Measurements from ENCODE around the gene KRTAP9-2. TPM values are rescaled to one million over a fixed set of nuclear protein-coding genes. Genes with fewer than 3 reads are reported as not detected.
A peak's percentile ranks its signal among the peaks of the same experiment; 100 is the strongest.
"Not testable (repeated sequence)": the region's sequence is repeated elsewhere in the genome, so short reads cannot be mapped to it uniquely, and the experiment has no call there.

The KRTAP9-2 gene, protein sequence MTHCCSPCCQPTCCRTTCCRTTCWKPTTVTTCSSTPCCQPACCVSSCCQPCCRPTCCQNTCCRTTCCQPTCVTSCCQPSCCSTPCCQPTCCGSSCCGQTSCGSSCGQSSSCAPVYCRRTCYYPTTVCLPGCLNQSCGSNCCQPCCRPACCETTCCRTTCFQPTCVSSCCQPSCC
- not detected for total RNA-seq

DNA sequence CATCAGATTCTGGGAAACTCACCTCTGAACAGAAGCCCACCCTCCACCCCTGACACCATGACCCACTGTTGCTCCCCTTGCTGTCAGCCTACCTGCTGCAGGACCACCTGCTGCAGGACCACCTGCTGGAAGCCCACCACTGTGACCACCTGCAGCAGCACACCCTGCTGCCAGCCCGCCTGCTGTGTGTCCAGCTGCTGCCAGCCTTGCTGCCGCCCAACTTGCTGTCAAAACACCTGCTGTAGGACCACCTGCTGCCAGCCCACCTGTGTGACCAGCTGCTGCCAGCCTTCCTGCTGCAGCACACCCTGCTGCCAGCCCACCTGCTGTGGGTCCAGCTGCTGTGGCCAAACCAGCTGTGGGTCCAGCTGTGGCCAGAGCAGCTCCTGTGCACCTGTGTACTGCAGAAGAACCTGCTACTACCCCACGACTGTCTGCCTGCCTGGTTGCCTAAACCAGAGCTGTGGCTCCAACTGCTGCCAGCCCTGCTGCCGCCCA, at the start of gene KRTAP9-2:
TSS of gene KRTAP9-2 (plus strand) at position 51 of the 498 bp plus-strand sequence. CDS start at position 58, 7 bp downstream.
- not testable (repeated sequence) for DNase-seq (ENCODE audit: low read depth in 2 of 3, low spot score in 2 of 3)

DNA sequence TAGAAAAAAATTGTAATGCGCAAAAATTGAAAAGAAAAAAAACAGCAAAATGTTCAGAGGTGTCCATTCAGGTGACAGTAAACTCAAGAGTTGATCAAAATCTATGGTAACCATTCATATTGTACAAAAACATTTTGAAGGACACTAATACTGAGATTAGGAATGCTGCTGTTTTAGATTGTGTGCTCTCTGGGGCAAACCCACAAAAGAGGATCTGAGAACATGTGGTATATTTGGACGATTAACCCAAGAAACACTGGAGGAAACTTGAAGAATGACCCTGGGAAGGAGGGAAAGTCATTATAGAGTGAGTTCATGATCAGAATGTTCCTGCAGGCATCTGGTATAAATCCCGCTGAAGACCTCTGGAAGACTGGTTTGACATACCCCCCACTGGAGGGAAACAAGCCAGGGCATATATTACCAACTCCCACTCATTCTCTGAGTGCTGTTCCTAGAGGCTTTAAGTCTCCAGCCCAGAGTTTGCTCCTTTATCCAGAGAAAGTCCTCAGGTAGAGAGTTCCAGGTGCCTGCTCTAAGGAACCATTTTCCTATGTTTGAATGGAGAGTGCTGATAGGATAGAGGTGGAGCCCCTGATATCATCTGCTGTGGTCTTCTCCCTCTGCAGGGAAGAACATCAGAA, 49.6 kb upstream of the KRTAP9-2 start:
- DNase-seq (ENCODE audit: low read depth in 2 of 3, low spot score in 2 of 3), result no peak

DNA sequence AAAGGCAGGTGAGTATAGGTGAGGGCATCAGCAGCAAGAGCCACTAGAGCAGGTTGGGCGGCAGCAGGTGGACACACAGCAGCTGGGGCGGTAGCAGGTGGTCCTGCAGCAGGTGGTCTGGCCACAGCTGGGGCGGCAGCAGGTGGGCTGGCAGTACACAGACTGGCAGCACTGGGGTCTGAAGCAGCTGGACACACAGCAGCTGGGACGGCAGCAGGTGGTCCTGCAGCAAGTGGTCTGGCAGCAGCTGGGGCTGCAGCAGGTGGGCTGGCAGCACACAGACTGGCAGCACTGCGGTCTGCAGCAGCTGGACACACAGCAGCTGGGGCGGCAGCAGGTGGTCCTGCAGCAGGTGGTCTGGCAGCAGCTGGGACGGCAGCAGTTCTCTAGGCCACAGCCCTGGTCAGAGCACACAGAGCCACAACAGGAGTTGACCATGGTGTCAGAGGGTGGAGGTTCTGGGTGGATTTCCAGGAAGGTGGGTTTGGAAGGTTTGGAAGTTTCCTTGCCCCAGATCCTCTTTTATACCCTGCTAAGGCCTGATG, 48.6 kb upstream of the KRTAP9-2 start, which contains the start of gene KRTAP4-2:
TSS of gene KRTAP4-2 (minus strand) at position 495 of the 545 bp plus-strand sequence. CDS start at position 438, 57 bp downstream.
- no peak for DNase-seq (ENCODE audit: low read depth in 2 of 3, low spot score in 2 of 3)

DNA sequence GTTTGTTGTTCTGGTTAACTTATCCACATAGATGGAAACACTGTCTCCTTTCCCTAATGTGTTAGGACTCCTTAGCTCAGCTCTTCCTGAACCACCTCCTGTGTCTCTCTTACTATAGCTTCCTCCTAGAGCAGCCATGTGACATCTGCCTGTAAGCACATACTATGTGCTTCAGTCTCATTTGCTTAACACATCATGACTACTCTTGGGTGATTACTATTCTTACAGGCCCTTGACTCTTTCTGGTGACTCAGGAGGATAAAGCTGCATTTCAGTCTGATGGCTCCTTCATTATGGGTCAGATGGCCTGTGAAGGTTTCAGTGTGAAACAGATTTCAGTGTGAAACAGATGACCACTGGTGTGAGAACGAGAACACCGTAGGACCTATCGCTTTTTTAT, 48.1 kb upstream of the KRTAP9-2 start:
- no peak for DNase-seq (ENCODE audit: low read depth in 2 of 3, low spot score in 2 of 3)

DNA sequence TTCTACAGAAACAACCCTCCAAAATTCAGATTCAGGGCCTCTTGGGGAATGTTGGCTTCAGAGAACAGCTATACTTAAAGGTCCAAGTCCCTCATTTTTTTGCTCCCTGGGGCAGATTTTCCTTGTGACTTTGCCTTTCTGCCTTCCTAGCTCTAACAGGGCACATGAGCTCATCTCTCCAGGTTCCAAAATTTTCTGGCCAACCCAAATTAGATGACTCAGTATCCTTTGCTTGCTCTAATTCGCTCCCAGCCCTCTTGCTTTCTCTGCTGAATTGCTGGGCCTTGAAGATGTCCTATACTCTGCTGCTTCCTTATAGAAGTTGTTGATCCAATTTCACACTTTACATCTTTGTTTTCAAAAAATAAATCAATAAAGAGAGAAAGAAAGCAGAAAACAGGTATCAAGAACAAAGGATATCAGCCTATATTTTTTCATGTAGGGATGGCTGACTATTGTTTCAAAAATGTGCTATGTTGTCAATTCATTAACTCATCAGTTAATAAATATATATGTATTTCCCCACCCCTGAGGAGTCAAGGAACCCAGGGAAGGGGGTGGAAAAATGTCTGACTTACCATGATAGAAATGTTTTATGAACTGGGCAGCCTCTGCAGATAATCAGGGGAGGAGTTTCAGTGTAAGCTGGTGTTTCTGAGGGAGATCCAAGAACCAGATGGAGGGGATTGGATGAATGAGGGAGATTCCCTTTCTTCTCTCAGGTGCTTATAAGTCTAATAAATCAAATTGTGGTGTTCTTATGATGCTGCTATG, 47.4 kb upstream of the KRTAP9-2 start:
- no peak for DNase-seq (ENCODE audit: low read depth in 2 of 3, low spot score in 2 of 3)

DNA sequence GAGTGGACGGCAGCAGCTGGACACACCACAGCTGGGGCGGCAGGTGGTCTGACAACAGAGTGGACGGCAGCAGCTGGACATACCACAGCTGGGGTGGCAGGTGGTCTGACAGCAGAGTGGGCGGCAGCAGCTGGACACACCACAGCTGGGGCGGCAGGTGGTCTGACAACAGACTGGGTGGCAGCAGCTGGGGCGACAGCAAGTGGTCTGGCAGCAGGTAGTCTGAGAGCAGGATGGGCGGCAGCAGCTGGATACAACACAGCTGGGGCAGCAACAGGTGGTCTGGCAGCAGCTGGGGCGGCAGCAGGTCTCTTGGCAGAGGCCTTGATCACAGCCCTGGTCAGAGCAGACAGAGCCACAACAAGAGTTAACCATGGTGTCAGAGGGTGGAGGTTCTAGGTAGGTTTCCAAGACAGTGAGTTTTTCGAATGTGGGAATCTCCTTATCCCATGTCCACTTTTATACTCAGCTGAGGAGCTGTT, 41.9 kb upstream of the KRTAP9-2 start, which contains the start of gene KRTAP4-1:
TSS of gene KRTAP4-1 (minus strand) at position 432 of the 482 bp plus-strand sequence. CDS start at position 375, 57 bp downstream.
- DNase-seq (ENCODE audit: low read depth in 2 of 3, low spot score in 2 of 3), result no peak

DNA sequence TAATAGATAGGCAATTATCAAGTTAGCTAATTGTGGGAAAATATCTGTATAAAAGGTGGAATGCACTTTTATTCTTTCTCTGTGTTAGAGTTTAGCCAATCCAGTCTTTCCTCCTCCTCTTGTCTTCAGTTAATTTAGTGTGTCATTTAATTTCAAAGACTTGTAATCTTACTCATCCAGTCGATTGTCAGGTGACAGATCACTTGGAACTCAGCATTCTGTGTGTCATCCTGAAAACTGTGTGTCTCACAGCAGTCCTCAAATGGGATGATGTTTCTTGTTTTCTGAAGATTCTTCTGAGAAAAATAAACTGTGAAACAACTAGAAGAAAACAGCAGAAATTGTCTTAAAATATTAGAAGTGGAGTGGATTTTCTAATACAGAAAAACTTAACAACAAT, 41.4 kb upstream of the KRTAP9-2 start:
- no peak for DNase-seq (ENCODE audit: low read depth in 2 of 3, low spot score in 2 of 3)

DNA sequence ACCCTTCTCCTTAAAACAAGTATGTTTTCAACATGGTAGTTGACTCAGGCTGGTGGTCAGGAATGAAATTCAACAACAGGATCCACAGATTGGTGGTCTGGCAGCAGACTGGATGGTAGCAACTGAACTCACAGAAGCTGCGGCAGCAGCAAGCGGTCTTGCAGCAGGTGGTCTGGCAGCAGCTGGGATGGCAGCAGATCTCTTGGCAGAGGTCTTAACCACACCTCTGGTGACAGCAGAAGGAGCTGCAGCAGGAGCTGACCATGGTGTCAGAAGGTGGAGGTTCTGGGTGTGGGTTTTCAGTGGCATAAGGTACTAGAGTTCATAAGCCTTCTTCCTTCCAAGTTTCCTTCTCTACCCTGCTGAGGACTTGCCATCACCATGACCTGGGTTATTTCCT, 39.6 kb upstream of the KRTAP9-2 start:
- no peak for DNase-seq (ENCODE audit: low read depth in 2 of 3, low spot score in 2 of 3)

DNA sequence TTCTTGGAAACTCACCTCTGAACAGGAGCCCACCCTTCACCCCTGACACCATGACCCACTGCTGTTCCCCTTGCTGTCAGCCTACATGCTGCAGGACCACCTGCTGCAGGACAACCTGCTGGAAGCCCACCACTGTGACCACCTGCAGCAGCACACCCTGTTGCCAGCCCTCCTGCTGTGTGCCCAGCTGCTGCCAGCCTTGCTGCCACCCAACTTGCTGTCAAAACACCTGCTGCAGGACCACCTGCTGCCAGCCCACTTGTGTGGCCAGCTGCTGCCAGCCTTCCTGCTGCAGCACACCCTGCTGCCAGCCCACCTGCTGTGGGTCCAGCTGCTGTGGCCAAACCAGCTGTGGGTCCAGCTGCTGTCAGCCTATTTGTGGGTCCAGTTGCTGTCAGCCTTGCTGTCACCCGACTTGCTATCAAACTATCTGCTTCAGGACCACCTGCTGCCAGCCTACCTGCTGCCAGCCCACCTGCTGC, 36.6 kb upstream of the KRTAP9-2 start, which contains the start of gene KRTAP9-1:
TSS of gene KRTAP9-1 (plus strand) at position 51 of the 482 bp plus-strand sequence. CDS start at position 51, 0 bp downstream.
- DNase-seq (ENCODE audit: low read depth in 2 of 3, low spot score in 2 of 3), result not testable (repeated sequence)

DNA sequence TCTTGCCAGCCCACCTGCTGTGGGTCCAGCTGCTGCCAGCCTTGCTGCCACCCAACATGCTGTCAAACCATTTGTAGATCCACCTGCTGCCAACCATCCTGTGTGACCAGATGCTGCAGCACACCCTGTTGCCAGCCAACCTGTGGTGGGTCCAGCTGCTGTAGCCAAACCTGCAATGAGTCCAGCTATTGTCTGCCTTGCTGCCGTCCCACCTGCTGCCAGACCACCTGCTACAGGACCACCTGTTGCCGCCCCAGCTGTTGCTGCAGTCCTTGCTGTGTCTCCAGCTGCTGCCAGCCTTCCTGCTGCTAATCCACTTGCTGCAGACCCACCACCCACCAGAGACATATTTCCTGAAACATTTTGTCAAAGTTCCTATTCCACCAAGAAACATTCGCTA, 36.1 kb upstream of the KRTAP9-2 start:
- no peak for DNase-seq (ENCODE audit: low read depth in 2 of 3, low spot score in 2 of 3)

DNA sequence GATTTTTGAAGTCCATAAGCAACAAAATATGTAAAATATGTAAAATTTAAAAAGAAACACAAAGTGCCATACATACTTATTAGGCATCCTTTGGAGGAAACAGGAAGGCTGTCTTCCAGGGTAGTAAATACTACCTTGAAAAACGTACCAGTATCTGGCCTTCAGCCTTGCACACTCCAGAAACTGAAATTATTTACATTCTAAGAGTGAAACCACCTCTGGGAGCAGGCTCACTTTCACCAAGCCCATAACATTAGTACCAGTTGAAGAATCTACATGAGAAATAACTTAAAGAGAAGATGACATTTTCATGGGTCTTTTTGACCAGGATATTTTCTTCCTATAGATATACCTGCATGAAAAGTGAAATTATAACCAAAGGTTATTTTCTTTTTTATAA, 30.4 kb upstream of the KRTAP9-2 start:
- no peak for DNase-seq (ENCODE audit: low read depth in 2 of 3, low spot score in 2 of 3)

DNA sequence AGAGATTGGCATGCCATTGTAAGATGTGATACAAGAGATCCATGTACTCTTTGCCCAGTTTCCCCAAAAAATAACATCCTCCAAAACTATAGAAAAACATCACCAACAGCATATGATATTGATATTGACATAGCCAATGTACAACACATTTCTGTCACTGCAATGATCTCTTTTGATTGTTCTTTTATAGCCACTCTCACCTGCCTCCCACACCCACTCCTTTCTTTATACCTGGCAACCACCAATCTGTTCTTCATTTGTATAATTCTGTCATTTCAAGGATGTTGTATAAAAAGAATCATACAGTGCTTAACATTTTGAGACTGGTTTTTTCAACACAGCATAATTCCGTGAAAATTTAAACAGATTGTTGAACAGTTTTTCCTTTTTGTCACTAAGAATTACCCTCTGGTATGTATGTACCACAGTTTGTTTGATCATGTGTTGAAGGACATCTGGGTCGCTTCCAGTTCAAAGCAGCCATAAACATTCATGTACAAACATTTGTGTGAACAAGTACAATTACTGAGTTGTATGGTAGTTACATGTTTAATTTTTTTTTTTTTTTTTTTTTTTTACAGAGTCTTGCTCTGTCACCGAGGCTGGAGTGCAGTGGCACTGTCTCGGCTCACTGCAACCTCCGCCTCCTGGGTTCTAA, 26.9 kb upstream of the KRTAP9-2 start:
- DNase-seq (ENCODE audit: low read depth in 2 of 3, low spot score in 2 of 3), result no peak

DNA sequence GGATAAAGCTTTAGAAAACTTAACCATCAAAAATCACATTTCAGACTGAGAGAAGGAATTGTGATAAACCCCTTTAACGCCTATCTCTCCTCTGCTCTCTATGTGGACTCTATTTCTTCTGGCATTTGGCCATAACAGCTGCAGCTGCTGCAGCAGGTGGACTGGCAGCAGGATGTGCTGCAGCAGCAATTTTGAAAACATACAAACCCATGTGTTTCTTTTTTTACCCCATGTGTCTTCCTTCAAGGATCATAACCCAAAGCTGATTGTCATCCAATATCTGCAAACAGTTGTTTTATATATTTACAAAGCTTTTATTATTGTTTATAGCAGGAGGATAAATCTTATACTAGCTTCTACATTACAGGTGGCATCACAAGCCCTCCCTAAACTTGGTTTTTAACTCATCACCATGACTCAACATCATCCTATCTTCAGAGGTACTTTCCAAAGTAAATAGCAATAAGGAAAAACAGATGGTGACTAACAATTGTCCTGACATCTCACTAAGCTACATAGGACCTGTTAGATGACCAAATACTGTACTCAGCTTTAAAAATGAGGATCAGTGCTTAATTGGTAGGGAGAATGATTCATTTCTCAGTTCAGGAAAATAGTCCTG, 14.5 kb upstream of the KRTAP9-2 start:
- DNase-seq (ENCODE audit: low read depth in 2 of 3, low spot score in 2 of 3), result peak in 1 of 3 donors; percentile 10

DNA sequence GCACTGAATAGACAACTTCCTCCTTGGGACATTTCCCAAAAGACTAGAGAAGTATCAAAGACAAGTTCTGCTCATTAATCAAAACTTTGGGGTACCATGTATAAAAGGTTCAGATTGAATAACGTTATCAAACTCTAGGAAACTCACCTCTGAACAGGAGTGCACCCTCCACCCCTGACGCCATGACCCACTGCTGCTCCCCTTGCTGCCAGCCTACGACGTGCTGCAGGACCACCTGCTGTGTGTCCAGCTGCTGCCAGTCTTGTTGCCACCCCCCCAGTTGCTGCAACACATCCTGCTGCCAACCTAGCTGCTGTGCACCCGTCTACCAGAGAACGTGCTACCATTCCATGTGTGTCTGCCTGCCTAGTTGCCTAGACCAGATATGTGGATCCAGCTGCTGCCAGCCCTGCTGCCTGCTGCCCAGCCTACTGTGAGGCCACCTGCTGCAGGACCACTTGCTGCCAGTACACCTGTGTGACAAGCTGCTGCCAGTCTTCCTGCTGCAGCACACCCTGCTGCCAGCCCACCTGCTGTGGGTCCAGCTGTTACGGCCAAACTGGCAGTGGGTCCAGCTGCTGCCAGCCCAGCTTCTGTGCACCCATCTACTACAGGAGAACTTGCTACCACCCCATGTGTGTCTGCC, 13.8 kb upstream of the KRTAP9-2 start:
- DNase-seq (ENCODE audit: low read depth in 2 of 3, low spot score in 2 of 3), result no peak

DNA sequence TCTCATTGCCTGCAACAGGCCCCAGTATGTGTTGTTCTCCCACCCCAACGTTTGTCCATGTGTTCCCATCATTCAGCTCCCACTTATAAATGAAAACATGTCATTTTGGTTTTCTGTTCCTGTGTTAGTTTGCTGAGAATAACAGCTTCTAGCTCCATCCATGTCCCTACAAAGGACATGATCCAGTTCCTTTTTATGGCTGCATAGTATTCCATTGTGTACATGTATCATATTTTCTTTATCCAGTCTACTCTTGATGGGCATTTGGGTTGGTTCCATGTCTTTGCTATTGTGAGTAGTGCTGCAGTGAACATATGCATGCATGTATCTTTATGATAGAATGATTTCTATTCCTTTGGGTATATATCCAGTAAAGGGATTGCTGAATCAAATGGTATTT, 10.8 kb upstream of the KRTAP9-2 start:
- DNase-seq (ENCODE audit: low read depth in 2 of 3, low spot score in 2 of 3), result no peak

DNA sequence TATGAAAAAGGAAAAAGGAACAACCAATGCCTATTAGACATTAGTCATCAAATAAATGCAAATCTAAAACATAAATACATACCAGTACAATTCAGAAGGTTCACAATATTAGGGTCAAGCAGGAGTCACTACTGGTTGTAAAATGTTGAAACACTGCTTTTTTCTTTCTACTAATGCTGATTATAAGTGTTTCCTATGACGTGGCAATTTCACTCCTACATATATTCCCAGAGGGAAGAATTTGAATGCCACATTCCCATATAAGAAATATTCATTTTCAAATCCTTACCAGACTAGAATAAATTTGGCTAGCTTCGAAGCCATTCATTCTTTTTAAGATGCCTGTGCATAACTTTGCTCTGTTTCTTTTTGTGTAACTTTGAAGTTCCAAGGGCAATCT, 2.6 kb upstream of the KRTAP9-2 start:
- no peak for DNase-seq (ENCODE audit: low read depth in 2 of 3, low spot score in 2 of 3)

DNA sequence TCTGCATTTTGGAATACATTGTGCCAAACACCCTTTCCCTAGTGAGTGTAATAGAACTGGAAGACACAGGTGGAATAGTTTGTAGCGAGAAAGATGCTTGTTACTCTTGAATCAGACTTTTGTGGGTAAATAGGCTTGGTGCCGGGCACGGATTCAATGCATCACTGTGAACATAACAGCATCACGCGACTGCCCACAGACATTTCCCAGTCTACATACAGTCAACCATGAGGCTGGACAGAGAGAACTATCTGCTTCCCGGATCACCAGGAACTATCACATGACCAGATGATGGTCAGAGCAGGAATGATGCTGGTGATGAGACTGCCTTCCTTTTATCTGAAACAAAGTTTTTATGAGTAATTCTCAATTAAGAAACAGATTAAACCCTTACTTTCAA, 397 bp upstream of the KRTAP9-2 start:
- no peak for DNase-seq (ENCODE audit: low read depth in 2 of 3, low spot score in 2 of 3)

DNA sequence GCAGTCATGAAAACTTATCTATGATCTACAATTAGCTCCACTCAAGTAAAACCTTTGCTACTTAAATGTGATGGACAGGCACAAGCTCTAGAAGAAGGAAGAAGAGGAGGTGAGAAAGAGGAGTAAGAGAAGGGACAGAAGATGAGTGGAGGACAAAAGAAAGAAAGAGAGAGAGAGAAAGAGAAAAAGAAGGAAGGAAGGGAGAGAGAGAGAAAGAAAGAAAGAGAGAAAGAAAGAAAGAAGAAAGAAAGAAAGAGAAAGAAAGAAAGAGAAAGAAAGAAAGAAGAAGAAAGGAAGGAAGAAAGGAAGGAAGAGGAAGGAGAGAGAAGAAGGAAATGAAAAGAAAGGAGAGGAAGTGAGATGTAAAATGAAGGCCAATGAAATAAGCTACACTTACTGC, 3.6 kb downstream of the KRTAP9-2 start:
- no peak for DNase-seq (ENCODE audit: low read depth in 2 of 3, low spot score in 2 of 3)

DNA sequence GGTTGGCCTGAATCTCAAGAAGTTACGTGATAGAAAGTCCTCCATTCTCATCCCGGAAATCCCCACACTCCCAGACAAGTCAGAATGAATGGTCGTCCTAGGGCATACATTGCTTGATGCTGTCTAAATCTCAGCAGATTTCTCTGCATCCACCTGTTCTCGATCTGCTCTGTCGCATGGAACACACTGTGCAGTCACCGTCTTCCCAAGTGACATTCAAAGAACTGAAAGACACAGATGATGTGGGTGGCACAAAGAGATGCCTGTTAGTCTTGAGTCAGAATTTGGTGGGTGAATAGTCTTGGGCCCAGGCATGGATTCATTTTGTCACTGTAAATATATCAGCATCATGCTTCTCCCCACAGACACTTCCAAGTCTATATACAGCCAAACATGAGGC, 5.3 kb downstream of the KRTAP9-2 start:
- no peak for DNase-seq (ENCODE audit: low read depth in 2 of 3, low spot score in 2 of 3)

All from hematopoietic multipotent progenitor cell (in vitro differentiated cells).